ENCODE results near the gene GLRX3.
"Not testable (repeated sequence)": the region's sequence is repeated elsewhere in the genome, so short reads cannot be mapped to it uniquely, and the experiment has no call there.

The GLRX3 gene

GRCh38 chr10:130136226-130137089 is at the start of gene GLRX3:
TSS of gene GLRX3 (plus strand) at chr10:130136391. CDS start at chr10:130136421, 30 bp downstream.
- peak; percentile 88 for DNase-seq

DNA sequence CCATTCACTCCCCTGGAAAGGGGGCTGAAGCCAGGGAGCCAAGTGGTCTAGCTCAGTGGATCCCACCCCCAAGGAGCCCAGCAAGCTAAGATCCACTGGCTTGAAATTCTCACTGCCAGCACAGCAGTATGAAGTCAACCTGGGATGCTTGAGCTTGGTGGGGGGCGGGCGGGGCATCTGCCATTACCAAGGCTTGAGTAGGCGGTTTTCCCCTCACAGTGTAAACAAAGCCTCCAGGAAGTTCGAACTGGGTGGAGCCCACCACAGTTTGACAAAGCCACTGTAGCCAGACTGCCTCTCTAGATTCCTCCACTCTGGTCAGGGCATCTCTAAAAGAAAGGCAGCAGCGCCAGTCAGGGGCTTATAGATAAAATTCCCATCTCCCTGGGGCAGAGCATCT is 45.6 kb upstream of the GLRX3 start:
- not testable (repeated sequence) for DNase-seq

DNA sequence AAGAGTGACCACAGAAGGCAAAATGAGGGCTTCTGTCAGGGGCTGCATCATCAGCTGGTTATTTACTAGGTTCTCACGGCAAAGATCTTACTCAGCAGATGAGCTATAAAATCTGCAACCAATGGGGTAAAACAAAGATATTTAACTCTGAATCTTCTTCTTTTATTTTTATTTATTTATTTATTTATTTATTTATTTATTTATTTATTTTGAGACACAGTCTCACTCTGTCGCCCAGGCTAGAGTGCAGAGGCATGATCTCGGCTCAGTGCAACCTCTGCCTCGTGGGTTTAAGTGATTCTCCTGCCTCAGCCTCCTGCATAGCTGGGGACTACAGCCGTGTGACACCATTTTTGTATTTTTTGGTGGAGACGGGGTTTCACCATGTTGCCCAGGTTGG is 36.8 kb upstream of the GLRX3 start:
- DNase-seq: no peak

DNA sequence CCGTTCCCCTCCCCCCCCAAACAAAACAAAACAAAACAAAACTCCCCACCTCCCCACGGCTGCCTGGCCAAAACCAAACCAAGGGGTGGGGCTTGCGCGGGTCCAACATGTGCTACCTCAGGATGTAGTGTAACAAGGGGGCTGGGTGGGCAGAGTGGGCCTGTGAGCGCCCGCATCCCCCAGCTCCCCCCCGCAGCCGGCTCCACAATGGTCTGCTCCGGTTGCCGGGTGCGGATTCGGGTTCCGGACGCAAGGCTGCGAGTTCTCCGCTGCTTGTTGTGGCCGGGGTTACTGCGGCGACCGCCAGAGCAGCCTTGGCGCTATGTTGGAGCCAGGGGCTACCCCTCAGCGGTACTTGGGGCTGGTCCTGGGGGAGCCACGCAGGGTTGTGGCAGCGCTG is 30.5 kb upstream of the GLRX3 start:
- DNase-seq: no peak

DNA sequence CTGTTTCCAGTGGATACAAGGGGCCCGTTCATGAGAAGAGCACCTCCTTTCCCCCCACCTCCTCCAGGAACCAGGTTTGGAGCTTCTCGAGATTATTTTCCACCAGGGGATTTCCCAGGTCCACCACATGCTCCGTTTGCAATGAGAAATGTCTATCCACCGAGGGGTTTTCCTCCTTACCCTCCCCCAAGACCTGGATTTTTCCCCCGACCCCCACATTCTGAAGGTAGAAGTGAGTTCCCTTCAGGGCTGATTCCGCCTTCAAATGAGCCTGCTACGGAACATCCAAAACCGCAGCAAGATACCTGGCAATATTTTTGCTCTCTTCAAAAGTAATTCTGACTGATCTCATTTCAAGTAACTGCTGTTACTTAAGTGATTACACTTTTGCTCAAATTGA is 28.0 kb upstream of the GLRX3 start:
- DNase-seq: not testable (repeated sequence)

- no peak for DNase-seq
These were observed 27.1 kb upstream of the GLRX3 start for GRCh38 chr10:130108934-130109604.

GRCh38 chr10:130109796-130110245 is 26.4 kb upstream of the GLRX3 start:
- peak; percentile 80 for DNase-seq

DNA sequence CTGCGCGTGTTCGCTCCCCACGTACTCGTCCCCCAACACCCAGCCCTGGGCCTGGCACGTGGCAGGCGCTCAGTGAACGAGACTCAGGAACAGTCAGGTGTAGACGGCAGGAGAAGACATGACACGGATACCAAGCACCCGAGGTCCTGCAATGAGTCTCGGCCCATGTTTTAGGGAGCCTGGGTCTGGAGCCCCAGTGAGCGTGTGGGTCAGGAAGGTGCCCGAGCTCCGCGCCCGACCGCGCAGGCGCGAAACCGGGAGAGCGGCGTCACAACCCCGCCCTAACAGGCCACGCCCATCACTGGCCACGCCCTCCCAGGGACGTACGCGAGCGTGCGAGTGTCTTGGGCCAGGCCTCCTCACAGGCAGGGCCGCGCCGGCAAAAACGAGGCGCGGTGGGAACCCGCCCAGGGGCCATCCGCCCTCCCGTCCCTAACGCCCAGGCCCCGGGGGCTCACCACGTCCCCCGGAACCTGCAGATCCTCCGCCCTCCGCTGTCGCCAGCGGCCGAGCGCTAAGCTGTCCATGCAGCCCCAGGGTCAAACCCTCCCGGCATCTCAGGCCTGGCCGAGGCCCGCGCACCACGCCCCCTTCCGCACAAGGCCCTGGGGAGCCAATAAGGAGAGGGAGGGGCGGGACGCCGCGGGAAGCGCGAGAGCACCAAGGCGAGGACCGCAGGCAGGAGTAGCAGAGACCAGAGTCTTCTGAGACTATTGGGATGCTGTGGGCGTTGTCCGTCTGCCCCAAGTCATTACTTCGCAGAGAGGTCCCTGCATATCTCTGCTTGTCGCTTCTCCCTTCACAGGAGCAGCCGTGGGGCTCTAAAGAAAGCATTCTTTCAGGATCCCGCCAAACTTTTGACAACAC is 25.7 kb upstream of the GLRX3 start, which contains the start of gene C10orf143:
Gene C10orf143 (minus strand): TSS at position 585 of the 867 bp plus-strand sequence. CDS start 58 bp downstream, at position 527.
- DNase-seq: peak; percentile 96

DNA sequence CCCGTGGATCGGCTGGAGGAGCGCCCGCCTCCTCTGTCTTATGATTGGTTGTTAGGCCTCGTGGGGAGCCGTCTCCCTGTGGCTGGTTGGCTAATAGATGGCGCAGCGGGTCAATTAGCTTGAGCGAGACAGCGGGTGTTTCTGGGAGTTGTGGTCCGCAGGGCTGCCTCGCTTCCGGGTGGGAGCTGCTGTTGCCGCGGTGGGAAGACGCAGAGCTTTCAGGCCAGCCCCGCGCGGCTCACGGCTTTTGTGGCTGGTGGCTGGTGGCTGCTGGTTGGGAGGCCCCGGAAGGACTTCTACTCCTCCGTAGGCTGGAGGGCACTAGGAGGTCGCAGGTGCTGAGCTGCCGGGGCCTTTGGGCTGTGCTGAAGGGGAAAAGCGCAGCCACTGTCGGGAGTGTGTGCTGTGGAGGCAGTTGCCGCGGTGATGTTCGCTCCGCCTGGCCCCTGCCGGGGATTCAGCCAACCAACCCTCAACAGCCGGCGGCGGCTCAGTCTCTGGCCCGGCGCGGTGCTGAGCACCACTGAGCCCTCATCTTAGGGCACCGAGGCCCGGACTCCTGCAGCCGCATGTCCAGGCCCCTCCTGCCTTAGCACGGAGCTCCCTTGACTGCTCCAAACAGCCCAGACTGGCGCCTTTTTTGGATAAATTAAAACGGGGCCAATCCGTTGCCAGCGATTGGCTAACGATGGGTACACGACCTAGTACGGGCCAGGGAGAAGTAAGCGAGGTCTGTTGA is 24.9 kb upstream of the GLRX3 start:
- DNase-seq: peak; percentile 97

GRCh38 chr10:130111852-130112180 is 24.4 kb upstream of the GLRX3 start:
- peak; percentile 1 for DNase-seq

GRCh38 chr10:130112821-130113220 is 23.4 kb upstream of the GLRX3 start:
- no peak for DNase-seq

GRCh38 chr10:130116942-130117341 is 19.2 kb upstream of the GLRX3 start:
- DNase-seq: not testable (repeated sequence)

- DNase-seq: not testable (repeated sequence)
These were observed 18.7 kb upstream of the GLRX3 start for GRCh38 chr10:130117535-130117934.

DNA sequence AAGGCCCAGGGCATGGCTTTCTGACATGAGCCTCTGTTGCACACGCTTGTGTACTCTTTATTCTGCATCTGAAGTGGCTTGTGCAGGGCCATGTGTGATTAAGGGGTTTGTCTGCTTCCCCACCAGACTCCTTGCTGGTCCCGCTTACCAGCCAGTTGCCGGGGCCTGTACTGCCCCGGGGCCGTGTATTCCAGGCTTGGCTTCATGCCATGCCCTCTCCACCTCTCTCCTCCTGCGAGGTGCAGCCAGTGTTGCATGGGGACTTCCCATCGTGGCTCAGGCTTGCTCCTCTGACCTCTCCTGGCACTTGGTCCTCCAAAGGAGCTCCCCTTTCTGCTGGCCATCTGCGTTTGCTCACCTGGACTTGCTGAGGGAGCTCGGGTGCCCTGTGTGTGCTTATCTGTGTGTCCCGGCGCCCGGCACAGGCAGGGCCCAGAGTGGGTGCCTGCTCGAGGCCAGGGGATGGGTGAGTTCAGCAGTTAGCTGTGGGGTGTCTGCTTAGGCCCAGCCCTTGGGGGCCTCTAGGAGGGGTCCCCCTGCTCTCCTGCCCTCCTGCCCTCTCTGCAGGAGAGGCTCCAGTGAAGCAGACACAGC is 14.6 kb upstream of the GLRX3 start:
- DNase-seq: no peak

- DNase-seq: peak; percentile 50
These were observed 8.7 kb upstream of the GLRX3 start for GRCh38 chr10:130127364-130128061.

DNA sequence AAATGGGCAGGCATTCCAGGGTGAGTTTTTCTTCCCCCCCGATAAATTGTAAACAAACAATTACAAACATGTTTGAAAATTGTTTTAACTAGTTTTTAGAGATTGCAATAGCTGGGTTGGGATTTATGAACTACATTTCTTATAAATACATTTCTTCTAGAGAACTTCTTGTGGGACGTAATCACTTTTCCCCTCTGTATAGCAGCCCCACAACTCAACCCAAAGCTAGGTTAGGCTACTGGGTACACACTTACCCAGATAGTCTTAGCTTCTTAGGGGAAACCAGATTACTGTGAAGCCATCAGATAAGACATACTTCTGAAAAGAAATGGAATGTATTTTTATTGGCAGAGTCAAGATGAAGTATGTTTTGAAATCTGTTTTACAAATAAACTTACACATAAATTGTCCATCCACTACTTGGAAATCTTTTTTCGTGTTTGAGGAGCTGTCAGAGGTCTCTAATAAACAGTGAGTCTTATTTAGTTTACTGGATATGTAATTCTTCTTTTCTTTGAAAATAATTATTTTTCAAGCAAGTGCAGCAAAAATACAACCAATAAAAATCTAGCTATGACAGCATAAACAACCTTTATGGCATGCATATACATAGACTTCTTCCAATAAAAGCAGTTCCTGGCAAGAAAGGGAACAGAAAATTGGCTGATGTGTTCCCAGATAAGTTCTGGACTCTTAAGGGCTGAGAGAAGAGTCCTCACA is 8.0 kb upstream of the GLRX3 start:
- no peak for DNase-seq

DNA sequence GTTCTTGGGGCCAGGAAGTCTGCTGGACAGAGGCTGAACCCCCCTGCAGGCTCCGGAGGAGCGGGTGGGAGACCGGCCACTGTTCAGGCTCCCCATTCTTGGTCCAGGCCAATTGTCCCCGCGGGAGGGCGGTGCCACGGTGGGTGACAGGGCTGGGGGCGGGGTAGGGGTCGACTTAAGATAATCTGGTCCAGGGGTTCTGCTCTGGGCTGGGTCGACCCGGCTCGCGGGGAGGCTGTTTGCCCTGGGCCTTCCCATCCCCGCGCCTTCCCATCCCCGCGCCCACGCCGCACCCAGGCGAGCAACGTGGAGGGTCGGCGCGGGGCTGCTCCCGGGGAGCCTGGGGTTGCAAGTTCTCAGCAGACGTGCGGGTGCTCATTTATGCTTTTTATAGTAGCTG is 7.3 kb upstream of the GLRX3 start:
- no peak for DNase-seq

DNA sequence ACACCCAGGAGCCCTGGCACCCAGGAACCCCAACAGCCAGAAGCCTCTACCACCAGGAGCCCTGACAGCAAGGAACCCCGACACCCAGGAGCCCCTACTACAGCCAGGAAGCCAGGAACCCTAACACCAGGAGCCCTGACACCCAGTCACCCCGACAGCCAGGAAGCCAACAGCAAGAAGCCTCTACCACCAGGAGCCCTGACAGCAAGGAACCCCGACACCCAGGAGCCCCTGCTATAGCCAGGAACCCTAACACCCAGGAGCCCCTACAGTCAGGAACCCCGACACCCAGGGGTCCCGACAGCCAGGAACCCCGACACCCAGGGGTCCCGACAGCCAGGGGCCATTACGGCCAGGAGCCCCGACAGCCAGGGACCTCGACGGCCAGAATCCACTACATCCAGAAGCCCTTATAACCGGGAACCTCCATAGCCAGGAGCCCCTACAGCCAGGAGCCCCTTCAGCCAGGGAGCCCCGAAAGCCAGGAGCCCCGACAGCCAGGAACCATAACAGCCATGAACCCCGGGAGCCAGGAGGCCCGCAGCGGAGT is 440 bp upstream of the GLRX3 start:
- no peak for DNase-seq

DNA sequence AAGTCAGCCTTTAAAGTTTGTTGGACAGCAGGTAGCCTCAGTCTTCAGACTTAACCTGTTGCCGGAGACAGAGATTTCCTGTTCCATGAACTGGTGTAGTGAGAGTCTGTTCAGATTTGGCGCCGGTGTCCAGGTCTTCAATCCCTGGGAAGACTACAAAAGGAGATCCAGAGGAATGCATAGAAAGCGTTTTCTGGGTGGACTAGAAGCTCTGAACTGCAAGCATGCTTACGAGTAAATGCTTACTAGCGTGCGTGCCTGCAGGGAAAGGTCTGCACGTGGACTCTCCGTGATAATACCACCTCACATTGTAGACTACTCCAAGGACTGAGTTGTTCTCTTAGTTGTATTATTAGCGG is 878 bp downstream of the GLRX3 start:
- DNase-seq: no peak
